ENCODE measurements around the gene CIBAR2. TPM values are rescaled to one million over a fixed set of nuclear protein-coding genes. Genes with fewer than 3 reads are reported as not detected.
"Not testable (repeated sequence)": the region's sequence is repeated elsewhere in the genome, so short reads cannot be mapped to it uniquely, and the experiment has no call there.

The CIBAR2 gene
- total RNA-seq, 1 donor from 2014 or later = 4.9 TPM

GRCh38 chr16:85125570-85126393 lies 13.5 kb upstream of the CIBAR2 start:
- no peaks in the 10 kb centered on the region for H3K9me3 Mint-ChIP-seq
- no peak overlapping the region for H3K4me3 Mint-ChIP-seq
- peaks cover 35% of the 10 kb centered on the region for H3K4me1 Mint-ChIP-seq (ENCODE audit: unreplicated experiment)
- DNase-seq (ENCODE audit: extremely low spot score, unreplicated experiment) = no peak
- H3K36me3 Mint-ChIP-seq = no peaks in the 10 kb centered on the region
- peaks cover 3% of the 10 kb centered on the region for H3K27me3 Mint-ChIP-seq
- H3K27ac Mint-ChIP-seq = no peak overlapping the region
- TF ChIP-seq, protein P1, sequence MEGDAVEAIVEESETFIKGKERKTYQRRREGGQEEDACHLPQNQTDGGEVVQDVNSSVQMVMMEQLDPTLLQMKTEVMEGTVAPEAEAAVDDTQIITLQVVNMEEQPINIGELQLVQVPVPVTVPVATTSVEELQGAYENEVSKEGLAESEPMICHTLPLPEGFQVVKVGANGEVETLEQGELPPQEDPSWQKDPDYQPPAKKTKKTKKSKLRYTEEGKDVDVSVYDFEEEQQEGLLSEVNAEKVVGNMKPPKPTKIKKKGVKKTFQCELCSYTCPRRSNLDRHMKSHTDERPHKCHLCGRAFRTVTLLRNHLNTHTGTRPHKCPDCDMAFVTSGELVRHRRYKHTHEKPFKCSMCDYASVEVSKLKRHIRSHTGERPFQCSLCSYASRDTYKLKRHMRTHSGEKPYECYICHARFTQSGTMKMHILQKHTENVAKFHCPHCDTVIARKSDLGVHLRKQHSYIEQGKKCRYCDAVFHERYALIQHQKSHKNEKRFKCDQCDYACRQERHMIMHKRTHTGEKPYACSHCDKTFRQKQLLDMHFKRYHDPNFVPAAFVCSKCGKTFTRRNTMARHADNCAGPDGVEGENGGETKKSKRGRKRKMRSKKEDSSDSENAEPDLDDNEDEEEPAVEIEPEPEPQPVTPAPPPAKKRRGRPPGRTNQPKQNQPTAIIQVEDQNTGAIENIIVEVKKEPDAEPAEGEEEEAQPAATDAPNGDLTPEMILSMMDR (conservative IDR thresholded peaks at IDR 0.05) = no peak

DNA sequence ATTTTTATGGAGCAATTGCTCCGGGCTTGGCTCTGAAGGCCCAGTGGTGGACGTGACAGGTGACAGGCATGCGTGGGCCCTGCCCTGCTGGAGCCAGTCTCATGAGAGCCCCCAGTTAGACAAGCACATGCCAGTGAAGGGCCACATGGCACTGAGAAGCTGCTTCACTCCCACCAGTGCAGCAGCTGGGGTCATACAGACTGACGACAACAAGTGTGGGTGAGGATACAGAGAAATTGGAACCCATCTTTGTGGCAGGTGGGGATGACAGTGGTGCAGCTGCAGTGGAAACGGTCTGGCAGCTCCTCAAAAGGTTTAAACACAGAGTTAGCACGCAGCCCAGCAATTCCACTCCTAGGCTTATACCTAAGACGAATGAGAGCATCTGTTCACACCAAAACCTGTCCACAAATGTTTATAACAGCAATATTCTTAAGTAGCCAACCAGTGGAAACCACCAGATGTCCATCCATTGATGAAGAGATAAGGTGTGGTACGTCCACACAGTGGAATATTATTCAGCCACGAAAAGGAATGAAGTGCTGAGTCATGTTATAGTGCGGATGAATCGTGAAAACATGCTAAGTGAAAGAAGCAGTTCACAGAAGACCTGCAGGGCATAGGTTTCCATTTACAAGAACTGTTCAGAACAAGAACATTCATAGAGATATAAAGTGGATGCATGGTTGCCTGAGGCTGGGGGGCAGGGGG lies 12.5 kb upstream of the CIBAR2 start:
- no peak overlapping the region for H3K27ac Mint-ChIP-seq
- no peaks in the 10 kb centered on the region for H3K36me3 Mint-ChIP-seq
- DNase-seq (ENCODE audit: extremely low spot score, unreplicated experiment) = no peak
- TF ChIP-seq, protein P1 (conservative IDR thresholded peaks at IDR 0.05) = no peak
- peaks cover 3% of the 10 kb centered on the region for H3K27me3 Mint-ChIP-seq
- no peaks in the 10 kb centered on the region for H3K9me3 Mint-ChIP-seq
- peaks cover 25% of the 10 kb centered on the region for H3K4me1 Mint-ChIP-seq (ENCODE audit: unreplicated experiment)
- H3K4me3 Mint-ChIP-seq = no peak overlapping the region

DNA sequence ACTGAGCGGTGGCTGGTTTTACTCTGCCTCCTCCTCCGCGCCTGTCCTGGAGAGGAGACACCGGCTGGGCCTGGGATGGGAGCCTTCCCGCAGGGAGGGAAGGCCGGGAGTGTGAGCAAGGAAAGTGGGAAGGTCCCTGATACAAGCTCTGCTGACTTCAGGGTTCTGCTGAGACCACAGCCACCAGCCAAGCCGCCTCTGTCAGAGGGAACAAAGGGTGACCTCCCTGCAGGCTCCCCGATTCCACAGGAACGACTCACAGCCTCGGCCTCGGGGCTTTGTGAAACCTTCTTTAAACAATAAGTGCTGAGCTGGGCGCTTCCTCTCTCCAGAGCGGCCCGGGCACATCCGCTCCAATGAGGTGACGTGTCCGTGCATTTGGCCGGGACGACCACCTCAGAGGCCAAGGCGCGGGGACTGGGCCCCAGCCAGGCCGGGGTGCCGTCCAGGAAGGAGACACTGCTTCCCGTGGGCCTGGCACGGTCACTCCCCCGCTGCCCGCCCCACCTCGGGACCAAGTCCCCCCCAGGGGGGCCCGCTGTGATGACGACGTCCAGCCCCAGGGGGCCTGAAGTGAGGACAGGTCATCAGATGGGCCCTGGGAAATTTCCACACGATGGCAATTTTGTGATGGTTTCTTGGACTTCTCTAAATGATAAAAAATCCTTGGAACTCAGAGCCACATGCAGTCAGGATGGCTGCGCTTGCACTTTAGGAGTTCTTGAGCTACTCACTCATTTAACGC lies 11.8 kb upstream of the CIBAR2 start:
- no peak for DNase-seq (ENCODE audit: extremely low spot score, unreplicated experiment)
- no peaks in the 10 kb centered on the region for H3K9me3 Mint-ChIP-seq
- TF ChIP-seq, protein P1 (conservative IDR thresholded peaks at IDR 0.05) = no peak
- H3K4me3 Mint-ChIP-seq = no peak overlapping the region
- no peaks in the 10 kb centered on the region for H3K36me3 Mint-ChIP-seq
- peaks cover 3% of the 10 kb centered on the region for H3K27me3 Mint-ChIP-seq
- no peak overlapping the region for H3K27ac Mint-ChIP-seq
- peaks cover 23% of the 10 kb centered on the region for H3K4me1 Mint-ChIP-seq (ENCODE audit: unreplicated experiment)

GRCh38 chr16:85123441-85123840 lies 11.2 kb upstream of the CIBAR2 start:
- H3K27me3 Mint-ChIP-seq; H3K4me3 Mint-ChIP-seq; H3K36me3 Mint-ChIP-seq; DNase-seq (ENCODE audit: extremely low spot score, unreplicated experiment); H3K27ac Mint-ChIP-seq; H3K9me3 Mint-ChIP-seq: not testable (repeated sequence)
- peaks cover 23% of the 10 kb centered on the region for H3K4me1 Mint-ChIP-seq (ENCODE audit: unreplicated experiment)

- Mint-ChIP-seq H3K27ac (no peak overlapping the region), H3K4me1 (ENCODE audit: unreplicated experiment) (peaks cover 10% of the 10 kb centered on the region), H3K27me3 (no peaks in the 10 kb centered on the region), H3K4me3 (no peak overlapping the region), H3K36me3 (no peaks in the 10 kb centered on the region), H3K9me3 (no peaks in the 10 kb centered on the region)
- TF ChIP-seq, protein P1 (conservative IDR thresholded peaks at IDR 0.05) = no peak
- no peak for DNase-seq (ENCODE audit: extremely low spot score, unreplicated experiment)
These were observed 7.7 kb upstream of the CIBAR2 start for GRCh38 chr16:85120006-85120340.

Data from type B pancreatic cell (in vitro differentiated cells).